B cell (primary cell): ENCODE results near the gene ZNF106. TPM values are rescaled to one million over a fixed set of nuclear protein-coding genes. Genes with fewer than 3 reads are reported as not detected.

Experiments used
- ATAC-seq: fragments of 200-7000 bp; cut with Tn5 transposase; one replicate; pipeline ENCODE4 v1.10.0; 2021; ENCODE audit warnings: low read depth, mild to moderate bottlenecking, moderate number of reproducible peaks, moderate library complexity
- CTCF ChIA-PET: fragments of 350-600 bp; sonication (Branson Sonifier 250); formaldehyde crosslinking; loops from one replicate; lab custom pipeline; 2021; ENCODE audit warnings: antibody characterized with exemption, inconsistent platforms; lab: Charles Lee
- POLR2A ChIA-PET: fragments of 350-600 bp; sonication (Branson Sonifier 250); formaldehyde crosslinking; loops from one replicate; lab custom pipeline; 2021; ENCODE audit warnings: antibody characterized with exemption; lab: Charles Lee
- DNase-seq: peaks from one replicate; pipeline ENCODE4 v3.0.0; 2013
- H2AFZ ChIP-seq: 2 replicates; pipeline ENCODE4 v1.6.1; 2012; ENCODE audit warnings: mild to moderate bottlenecking, low read depth, low read length; ENCODE audit not compliant: insufficient read depth, poor library complexity, severe bottlenecking
- H3K27ac ChIP-seq, 2 donors: 1 replicate in 1 of 2; 2 replicates in 1 of 2; pipeline ENCODE4 v1.5.1; 2012 to 2013; ENCODE audit warnings: low read length in 2 of 2, mild to moderate bottlenecking in 2 of 2, moderate library complexity in 1 of 2
- H3K27me3 ChIP-seq, 4 experiments: fragments of 200-600 bp in 1 of 4; sonication (generic) in 1 of 4; replicated peaks in 1 of 4; 1 replicate in 2 of 4; 2 replicates in 2 of 4; pipeline versions ENCODE4 v1.6.1 to v1.7.0; 2013 to 2016; ENCODE audit warnings: low read length in 3 of 4, mild to moderate bottlenecking in 2 of 4, mixed read lengths in 1 of 4, moderate library complexity in 1 of 4; ENCODE audit not compliant: insufficient read depth in 4 of 4, control insufficient read depth in 3 of 4; ENCODE audit errors: control extremely low read depth in 1 of 4
- H3K36me3 ChIP-seq, 2 experiments: replicated peaks in 1 of 2; 1 replicate in 1 of 2; 2 replicates in 1 of 2; pipeline versions ENCODE4 v1.6.1 to v1.7.1; 2013; ENCODE audit warnings: low read length in 1 of 2; ENCODE audit not compliant: insufficient read depth in 2 of 2, control insufficient read depth in 1 of 2; ENCODE audit errors: control extremely low read depth in 1 of 2, extremely low read depth in 1 of 2
- H3K4me1 ChIP-seq, 2 donors: fragments of 200-600 bp in 1 of 2; sonication (generic) in 1 of 2; 1 replicate in 1 of 2; 2 replicates in 1 of 2; pipeline versions ENCODE4 v1.5.1 to v1.6.1; 2013 to 2017; ENCODE audit warnings: low read length in 2 of 2; ENCODE audit not compliant: control insufficient read depth in 2 of 2, insufficient read depth in 2 of 2
- H3K4me2 ChIP-seq: replicated peaks from 2 replicates; pipeline ENCODE3; 2012; ENCODE audit warnings: mild to moderate bottlenecking, low read depth, low read length; ENCODE audit not compliant: poor library complexity, severe bottlenecking
- H3K4me3 ChIP-seq, 5 experiments: fragments of 200-600 bp in 1 of 5; sonication (generic) in 1 of 5; 1 replicate in 3 of 5; 2 replicates in 2 of 5; pipeline versions ENCODE4 v1.5.1 to v1.7.0; 2011 to 2016; ENCODE audit warnings: low read length in 4 of 5, mild to moderate bottlenecking in 4 of 5, low read depth in 2 of 5, control low read depth in 1 of 5, moderate library complexity in 1 of 5; ENCODE audit not compliant: insufficient read depth in 1 of 5; ENCODE audit errors: control extremely low read depth in 1 of 5, extremely low read depth in 1 of 5
- H3K79me2 ChIP-seq: fragments of 200-600 bp; sonication (generic); one replicate; pipeline ENCODE4 v1.6.0; 2016; ENCODE audit warnings: low read length; ENCODE audit not compliant: control insufficient read depth, insufficient read depth
- H3K9ac ChIP-seq: fragments of 200-600 bp; sonication (generic); 2 replicates; pipeline ENCODE4 v1.6.1; 2017; ENCODE audit warnings: mild to moderate bottlenecking, low read length, moderate library complexity
- H3K9me3 ChIP-seq, 3 donors: one replicate each; pipeline versions ENCODE4 v1.6.1 to v1.7.1; 2013; ENCODE audit warnings: low read length in 2 of 3; ENCODE audit not compliant: control insufficient read depth in 2 of 3, insufficient read depth in 1 of 3; ENCODE audit errors: control extremely low read depth in 1 of 3
- H4K20me1 ChIP-seq: 2 replicates; pipeline ENCODE4 v1.6.0; 2012; ENCODE audit warnings: mild to moderate bottlenecking, low read length; ENCODE audit not compliant: insufficient read depth, control insufficient read depth, poor library complexity, severe bottlenecking
- H3K27ac Mint-ChIP-seq: one replicate; pipeline ENCODE4 v1.8.0; 2021; ENCODE audit warnings: mixed read lengths
- H3K27me3 Mint-ChIP-seq: one replicate; pipeline ENCODE4 v1.8.0; 2021; ENCODE audit warnings: mixed read lengths
- H3K4me1 Mint-ChIP-seq: one replicate; pipeline ENCODE4 v1.8.0; 2021; ENCODE audit warnings: mixed read lengths
- H3K4me3 Mint-ChIP-seq: one replicate; pipeline ENCODE4 v1.8.0; 2021; ENCODE audit warnings: mixed read lengths
- H3K9me3 Mint-ChIP-seq: one replicate; pipeline ENCODE4 v1.8.0; 2022; ENCODE audit warnings: mixed read lengths; ENCODE audit not compliant: insufficient read depth
- EZH2 ChIP-seq: IDR thresholded peaks from 2 replicates; pipeline ENCODE4 v1.6.1; 2012; ENCODE audit warnings: borderline replicate concordance, low read depth, mild to moderate bottlenecking, moderate library complexity, low read length; ENCODE audit not compliant: insufficient read depth, poor library complexity, severe bottlenecking
- WGBS: methylation state at CpG from one replicate; pipeline ENCODE4 v1.1.5; 2013; ENCODE audit warnings: missing lambda C conversion rate; ENCODE audit not compliant: insufficient coverage; 5-methylcytosine and 5-hydroxymethylcytosine counted together
- intact Hi-C: fragments of 100-400 bp; cut with micrococcal nuclease; formaldehyde crosslinking; loops from one replicate; pipeline ENCODE4 v1.10.0; 2022
- polyA plus RNA-seq: library from polyadenylated mRNA; depleted of rRNA; stranded (reverse); fragments of >200 nt; gene quantifications from 2 replicates; pipeline ENCODE4 v1.2.3, GENCODE V29; 2012
- total RNA-seq, 2 donors: library from RNA; stranded (reverse); fragments of 120-200 nt in 1 of 2; gene quantifications; 1 replicate in 1 of 2; 2 replicates in 1 of 2; pipeline versions ENCODE4 v1.2.3 to v1.2.4, GENCODE V29; 2013 to 2022
- TF ChIP-seq, protein P1 (sequence below): fragments of 200-600 bp; IDR thresholded peaks from one replicate; pipeline ENCODE4 v1.8.0; 2022; ENCODE audit warnings: antibody characterized with exemption, mild to moderate bottlenecking

ZNF106 gene
- total and polyA plus RNA-seq, 2 donors (not counting 1 experiment from before 2014, with no cell fraction given), result 10.1 to 51.4 TPM

GRCh38 chr15:42494998-42495360 is 4.0 kb upstream of the ZNF106 start:
- Histone ChIP-seq H3K4me1 (peaks cover 56 to 68% of the 10 kb centered on the region in 2 donors), H3K36me3 (no peaks in the 10 kb centered on the region), H3K9ac (peak overlapping the region; percentile 68), H3K4me2 (peak overlapping the region; percentile 79), H4K20me1 (no peaks in the 10 kb centered on the region), H3K9me3 (no peaks in the 10 kb centered on the region), H3K4me3 (peak overlapping the region; percentile 72 to 96 (median 95)), H3K79me2 (peaks cover 93% of the 10 kb centered on the region), H2AFZ (peak overlapping the region; percentile 66), H3K27ac (peak overlapping the region; percentile 64 to 71), H3K27me3 (no peaks in the 10 kb centered on the region)
- 13% methylated on average over 8 of the region's 10 CpGs for WGBS
- no peak for TF ChIP-seq EZH2
- TF ChIP-seq, protein P1, sequence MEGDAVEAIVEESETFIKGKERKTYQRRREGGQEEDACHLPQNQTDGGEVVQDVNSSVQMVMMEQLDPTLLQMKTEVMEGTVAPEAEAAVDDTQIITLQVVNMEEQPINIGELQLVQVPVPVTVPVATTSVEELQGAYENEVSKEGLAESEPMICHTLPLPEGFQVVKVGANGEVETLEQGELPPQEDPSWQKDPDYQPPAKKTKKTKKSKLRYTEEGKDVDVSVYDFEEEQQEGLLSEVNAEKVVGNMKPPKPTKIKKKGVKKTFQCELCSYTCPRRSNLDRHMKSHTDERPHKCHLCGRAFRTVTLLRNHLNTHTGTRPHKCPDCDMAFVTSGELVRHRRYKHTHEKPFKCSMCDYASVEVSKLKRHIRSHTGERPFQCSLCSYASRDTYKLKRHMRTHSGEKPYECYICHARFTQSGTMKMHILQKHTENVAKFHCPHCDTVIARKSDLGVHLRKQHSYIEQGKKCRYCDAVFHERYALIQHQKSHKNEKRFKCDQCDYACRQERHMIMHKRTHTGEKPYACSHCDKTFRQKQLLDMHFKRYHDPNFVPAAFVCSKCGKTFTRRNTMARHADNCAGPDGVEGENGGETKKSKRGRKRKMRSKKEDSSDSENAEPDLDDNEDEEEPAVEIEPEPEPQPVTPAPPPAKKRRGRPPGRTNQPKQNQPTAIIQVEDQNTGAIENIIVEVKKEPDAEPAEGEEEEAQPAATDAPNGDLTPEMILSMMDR, result no peak
- ATAC-seq (no peak), DNase-seq (no peak)
- H3K9me3 Mint-ChIP-seq, result no peaks in the 10 kb centered on the region
- intact Hi-C loops, result loop anchor here (1.0 to 10.0 kb wide), 3 partner anchors 24 to 220 kb away; partner anchors contain the start of genes GANC, HAUS2, LRRC57 and TMEM87A
- H3K4me3 Mint-ChIP-seq, result peak overlapping the region; percentile 96
- peaks cover 78% of the 10 kb centered on the region for H3K4me1 Mint-ChIP-seq
- CTCF ChIA-PET, result interaction anchor here (1.3 kb wide), 1 partner anchor 11 kb away, joined by 3 read pairs; no protein-coding TSS in a partner anchor
- POLR2A ChIA-PET, result interaction anchor here (1.1 to 1.6 kb wide), 3 partner anchors 10 to 1264 kb away, joined by 3 to 10 read pairs (median 3); partner anchors contain the start of genes CHP1 and STARD9
- H3K27ac Mint-ChIP-seq, result peak overlapping the region; percentile 91
- no peaks in the 10 kb centered on the region for H3K27me3 Mint-ChIP-seq

- H3K4me3 ChIP-seq, result peak overlapping the region in 4 of 5 experiments; percentile 1 to 61 (median 30)
- DNase-seq, result peak; percentile 43
- no peak for ATAC-seq
These were observed 2.7 kb upstream of the ZNF106 start for GRCh38 chr15:42493679-42494078.

More at GRCh38 chr15:42493679-42494078, 2.7 kb upstream of the ZNF106 start:
- ChIA-PET CTCF (no interaction called here), POLR2A (interaction anchor here (0.6 to 1.4 kb wide), 4 partner anchors 9 to 1079 kb away, joined by 3 to 4 read pairs (median 4); no protein-coding TSS in a partner anchor)
- Histone ChIP-seq H2AFZ (peak overlapping the region; percentile 70), H3K4me2 (peak overlapping the region; percentile 65), H3K27ac (peak overlapping the region; percentile 28 to 71), H4K20me1 (peaks cover 2% of the 10 kb centered on the region), H3K4me1 (peaks cover 54 to 77% of the 10 kb centered on the region in 2 donors), H3K36me3 (no peaks in the 10 kb centered on the region), H3K79me2 (peaks cover 95% of the 10 kb centered on the region), H3K27me3 (no peaks in the 10 kb centered on the region), H3K9ac (peak overlapping the region; percentile 42), H3K9me3 (no peaks in the 10 kb centered on the region)
- TF ChIP-seq, protein P1, result no peak
- TF ChIP-seq EZH2, result no peak
- 41% methylated on average over 1 of the region's 1 CpG for WGBS
- Mint-ChIP-seq H3K9me3 (no peaks in the 10 kb centered on the region), H3K4me3 (peak overlapping the region; percentile 74), H3K4me1 (peaks cover 70% of the 10 kb centered on the region), H3K27me3 (no peaks in the 10 kb centered on the region), H3K27ac (peak overlapping the region; percentile 92)
- intact Hi-C loops, result loop anchor here (10.0 kb wide), 1 partner anchor 219 kb away; the partner anchor contains the start of genes GANC and TMEM87A
